HCT116 (cell line): ENCODE data around the gene UBE2L3. TPM values are rescaled to one million over a fixed set of nuclear protein-coding genes. Genes with fewer than 3 reads are reported as not detected.

ENCODE experiments used
- ATAC-seq: fragments of 200-7000 bp; cut with Tn5 transposase; 2 replicates; pipeline ENCODE4 v1.9.1; 2020; ENCODE audit warnings: mild to moderate bottlenecking, moderate library complexity
- BruUV-seq: library from RNA; stranded (reverse); fragments of 400-500 nt; replicated peaks from 2 replicates; lab custom pipeline; 2021; lab: Mats Ljungman, UMichigan
- CTCF ChIA-PET: fragments of 300-600 bp; sonication (Branson Sonifier 250); formaldehyde crosslinking; loops from one replicate; lab custom pipeline; 2021; ENCODE audit warnings: antibody characterized with exemption; lab: Charles Lee
- POLR2A ChIA-PET: fragments of 300-600, 350-600 bp; sonication (Branson Sonifier 250); formaldehyde crosslinking; loops from one replicate; lab custom pipeline; 2021; ENCODE audit warnings: antibody characterized with exemption; lab: Charles Lee
- RAD21 ChIA-PET, 2 experiments: fragments of 300-600 bp; sonication (Branson Sonifier 250); formaldehyde crosslinking; loops; one replicate each; lab custom pipeline; 2023; ENCODE audit warnings: low total read pairs in 2 of 2; ENCODE audit not compliant: uncharacterized antibody in 2 of 2, unreplicated experiment in 2 of 2, low non-redundant PET in 1 of 2; lab: Charles Lee
- DNase-seq: peaks from one replicate; pipeline ENCODE4 v3.0.0-alpha.2; 2010; ENCODE audit warnings: low read depth, low spot score
- H2AFZ ChIP-seq: fragments of 200-600 bp; shearing (Covaris generic), sonication (generic); 2 replicates; pipeline ENCODE4 v1.6.1; 2017; ENCODE audit warnings: low read depth, mixed run types, mixed read lengths, antibody characterized with exemption, low read length; ENCODE audit not compliant: poor library complexity, severe bottlenecking
- H3K27ac ChIP-seq: 2 replicates; pipeline ENCODE4 v1.5.1; 2012; ENCODE audit warnings: low read depth, low read length
- H3K27me3 ChIP-seq: fragments of 200-600 bp; sonication (generic); 2 replicates; pipeline ENCODE4 v1.6.1; 2016; ENCODE audit warnings: mixed run types, low read length, mixed read lengths; ENCODE audit not compliant: insufficient read depth
- H3K36me3 ChIP-seq, 2 experiments: fragments of 200-500 bp in 1 of 2; fragments of 200-600 bp in 1 of 2; sonication (Bioruptor generic) in 1 of 2; sonication (generic) in 1 of 2; 2 replicates each; pipeline versions ENCODE4 v1.5.1 to v1.6.1; 2014 to 2016; ENCODE audit warnings: low read length in 2 of 2, inconsistent platforms in 1 of 2, mixed read lengths in 1 of 2, mixed run types in 1 of 2; ENCODE audit not compliant: insufficient read depth in 2 of 2, control insufficient read depth in 1 of 2
- H3K4me1 ChIP-seq, 2 experiments: fragments of 200-600 bp in 1 of 2; sonication (generic) in 1 of 2; 2 replicates each; pipeline versions ENCODE4 v1.5.1 to v1.6.1; 2012 to 2017; ENCODE audit warnings: low read length in 2 of 2, inconsistent platforms in 1 of 2, mild to moderate bottlenecking in 1 of 2, mixed read lengths in 1 of 2, mixed run types in 1 of 2, moderate library complexity in 1 of 2; ENCODE audit not compliant: insufficient read depth in 2 of 2, control insufficient read depth in 1 of 2
- H3K4me2 ChIP-seq: fragments of 200-600 bp; sonication (generic); 2 replicates; pipeline ENCODE4 v1.6.1; 2017; ENCODE audit warnings: mixed run types, low read length, mixed read lengths
- H3K4me3 ChIP-seq, 2 experiments: fragments of 200-600 bp in 1 of 2; sonication (generic) in 1 of 2; replicated peaks in 1 of 2; 2 replicates each; pipeline ENCODE4 v1.5.1; 2011 to 2016; ENCODE audit warnings: low read length in 2 of 2, control low read depth in 1 of 2, low read depth in 1 of 2, mild to moderate bottlenecking in 1 of 2, mixed read lengths in 1 of 2, mixed run types in 1 of 2
- H3K79me2 ChIP-seq: fragments of 200-600 bp; sonication (generic); 2 replicates; pipeline ENCODE4 v1.6.1; 2017; ENCODE audit warnings: mild to moderate bottlenecking, mixed run types, low read length, moderate library complexity, mixed read lengths; ENCODE audit not compliant: insufficient read depth
- H3K9ac ChIP-seq: fragments of 200-600 bp; sonication (generic); 2 replicates; pipeline ENCODE4 v1.6.1; 2016; ENCODE audit warnings: low read length, mixed read lengths
- H3K9me2 ChIP-seq: fragments of 200-600 bp; sonication (generic), shearing (Covaris generic); 2 replicates; pipeline ENCODE4 v1.6.1; 2017; ENCODE audit warnings: mixed run types, mild to moderate bottlenecking, moderate library complexity; ENCODE audit not compliant: insufficient read depth
- H3K9me3 ChIP-seq, 2 experiments: fragments of 200-500 bp in 1 of 2; fragments of 200-600 bp in 1 of 2; sonication (Bioruptor generic) in 1 of 2; sonication (generic) in 1 of 2; 2 replicates each; pipeline ENCODE4 v1.6.1; 2014 to 2017; ENCODE audit warnings: low read length in 2 of 2, mixed read lengths in 2 of 2, inconsistent platforms in 1 of 2, low read depth in 1 of 2, mild to moderate bottlenecking in 1 of 2, mixed run types in 1 of 2, moderate library complexity in 1 of 2; ENCODE audit not compliant: control insufficient read depth in 1 of 2, insufficient read depth in 1 of 2
- H4K20me1 ChIP-seq: fragments of 200-600 bp; sonication (generic), shearing (Covaris generic); 2 replicates; pipeline ENCODE4 v1.6.1; 2017; ENCODE audit warnings: mixed run types, mild to moderate bottlenecking, moderate library complexity; ENCODE audit not compliant: insufficient read depth
- CBX3 ChIP-seq: IDR thresholded peaks from 2 replicates; pipeline ENCODE4 v1.6.1; 2012; ENCODE audit warnings: low read depth
- CTCF ChIP-seq, 3 experiments: fragments of 200-600 bp in 1 of 3; sonication (generic) in 1 of 3; IDR thresholded peaks in 2 of 3; conservative IDR thresholded peaks in 1 of 3; 2 replicates each; pipeline ENCODE4 v1.5.1; 2012 to 2017; ENCODE audit warnings: low read depth in 2 of 3, low read length in 2 of 3, antibody characterized with exemption in 1 of 3, borderline replicate concordance in 1 of 3, control low read depth in 1 of 3, mild to moderate bottlenecking in 1 of 3, mixed read lengths in 1 of 3, mixed run types in 1 of 3, moderate library complexity in 1 of 3; ENCODE audit not compliant: insufficient read depth in 1 of 3
- EGR1 ChIP-seq: IDR thresholded peaks from 2 replicates; pipeline ENCODE4 v1.6.1; 2012; ENCODE audit warnings: low read depth
- EZH2phosphoT487 ChIP-seq: fragments of 200-600 bp; IDR thresholded peaks from 2 replicates; pipeline ENCODE4 v1.6.1; 2018; ENCODE audit warnings: antibody characterized with exemption, borderline replicate concordance
- FOSL1 ChIP-seq: IDR thresholded peaks from 2 replicates; pipeline ENCODE4 v1.6.1; 2012; ENCODE audit warnings: low read depth
- MAX ChIP-seq: IDR thresholded peaks from 2 replicates; pipeline ENCODE4 v1.6.1; 2012
- POLR2A ChIP-seq: IDR thresholded peaks from 2 replicates; pipeline ENCODE4 v1.7.0; 2011; ENCODE audit warnings: borderline replicate concordance; ENCODE audit not compliant: insufficient read depth, insufficient read length; ENCODE audit errors: extremely low read depth
- POLR2AphosphoS5 ChIP-seq: IDR thresholded peaks from 2 replicates; pipeline ENCODE4 v1.6.1; 2011; ENCODE audit warnings: mild to moderate bottlenecking, low read depth, low read length, moderate library complexity
- RAD21 ChIP-seq: IDR thresholded peaks from 2 replicates; pipeline ENCODE4 v1.6.1; 2012; ENCODE audit warnings: low read depth, mild to moderate bottlenecking
- REST ChIP-seq: IDR thresholded peaks from 2 replicates; pipeline ENCODE4 v1.6.1; 2012; ENCODE audit warnings: low read depth
- SIN3A ChIP-seq: IDR thresholded peaks from 2 replicates; pipeline ENCODE4 v1.6.1; 2012; ENCODE audit warnings: low read depth
- SP1 ChIP-seq: IDR thresholded peaks from 2 replicates; pipeline ENCODE4 v1.6.1; 2012; ENCODE audit warnings: low read depth
- SRF ChIP-seq: IDR thresholded peaks from 2 replicates; pipeline ENCODE4 v1.6.1; 2012; ENCODE audit warnings: low read depth
- YY1 ChIP-seq: IDR thresholded peaks from 2 replicates; pipeline ENCODE4 v1.6.1; 2011; ENCODE audit warnings: low read length, low read depth, moderate library complexity, mild to moderate bottlenecking; ENCODE audit not compliant: insufficient replicate concordance; ENCODE audit errors: extremely low read depth
- ZBTB33 ChIP-seq: IDR thresholded peaks from 2 replicates; pipeline ENCODE4 v1.6.1; 2011; ENCODE audit warnings: mild to moderate bottlenecking, low read length, moderate library complexity; ENCODE audit not compliant: insufficient replicate concordance; ENCODE audit errors: extremely low read depth
- ZFX ChIP-seq: fragments of 450-650 bp; IDR thresholded peaks from 2 replicates; pipeline ENCODE4 v1.6.1; 2017
- intact Hi-C: fragments of 100-400 bp; cut with micrococcal nuclease; formaldehyde crosslinking; loops from 2 replicates; pipeline ENCODE4 v1.10.0; 2022
- total RNA-seq: library from RNA; stranded (reverse); gene quantifications from one replicate; pipeline ENCODE4 v1.2.1, GENCODE V29; 2021; ENCODE audit not compliant: unreplicated experiment

UBE2L3 gene
- total RNA-seq, 1 experiment from 2014 or later, result 55.6 TPM

DNA sequence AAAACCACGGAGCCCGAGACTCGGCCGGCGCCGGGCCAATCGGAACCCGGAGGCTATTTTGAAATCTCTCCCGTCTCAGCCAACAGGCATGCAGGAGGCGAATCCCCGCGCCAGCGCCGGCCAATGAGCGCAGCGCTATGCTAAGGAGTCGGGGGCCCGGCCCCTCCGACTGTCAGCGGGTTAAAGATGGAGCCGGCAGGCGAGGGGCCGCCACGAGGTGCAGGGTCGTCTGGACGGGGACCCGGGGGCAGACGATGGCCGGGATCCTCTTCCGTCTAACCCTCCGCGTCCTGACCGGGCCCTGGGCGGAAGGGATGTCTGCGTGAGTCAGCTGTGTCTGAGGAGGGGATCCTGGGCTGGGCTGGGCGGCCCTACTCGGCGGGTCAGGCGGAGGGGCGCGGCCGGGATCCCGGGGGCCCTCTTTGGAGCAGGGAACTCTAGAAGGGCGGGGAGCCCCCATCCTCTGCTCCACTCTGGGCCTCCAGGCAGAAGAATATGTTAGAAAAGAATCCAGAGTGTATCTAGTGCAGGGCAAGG lies 84.6 kb downstream of the UBE2L3 start:
- ATAC-seq, result peak; percentile 94
- peak overlapping the region; percentile 92 for H3K4me2 ChIP-seq
- H3K4me3 ChIP-seq, result peak overlapping the region; percentile 67 to 83
- intact Hi-C loops, result loop anchor here (5.0 kb wide), 1 partner anchor 215 kb away; the partner anchor contains the start of gene MAPK1
- no TSS peak for BruUV-seq
- peak; percentile 72 for TF ChIP-seq YY1
- no peak for TF ChIP-seq EGR1
- no peak for TF ChIP-seq REST
- TF ChIP-seq EZH2phosphoT487, result no peak
- TF ChIP-seq SRF, result no peak
- TF ChIP-seq POLR2AphosphoS5, result peak; percentile 48; the same call in 1 of the 2 replicates
- TF ChIP-seq FOSL1, result no peak
- no peak for TF ChIP-seq CBX3
- no peak for TF ChIP-seq POLR2A
- TF ChIP-seq MAX, result peak; percentile 77
- TF ChIP-seq SIN3A, result peak; percentile 68; the same call in 1 of the 2 replicates
- no peak for TF ChIP-seq RAD21
- TF ChIP-seq ZFX, result peak; percentile 48; the same call in 1 of the 2 replicates
- no peak for TF ChIP-seq ZBTB33
- TF ChIP-seq CTCF (IDR thresholded peaks at IDR 0.05 in 2 of 3, conservative IDR thresholded peaks at IDR 0.05 in 1 of 3; ENCODE audit: borderline replicate concordance in 1 of 3, insufficient read depth in 1 of 3, low read depth in 2 of 3, low read length in 2 of 3), result no peak
- peak; percentile 42; the same call in 1 of the 2 replicates for TF ChIP-seq SP1
- TF ChIP-seq, all 23 proteins: peak for 6
- Histone ChIP-seq H3K9ac (peak overlapping the region; percentile 83), H3K9me2 (no peaks in the 10 kb centered on the region), H3K27ac (peak overlapping the region; percentile 73), H3K4me1 (peaks cover 7 to 22% of the 10 kb centered on the region in 2 experiments), H3K9me3 (no peaks in the 10 kb centered on the region), H4K20me1 (no peaks in the 10 kb centered on the region), H3K36me3 (peaks cover 3 to 8% of the 10 kb centered on the region in 2 experiments; a peak in 3 of 4 replicates), H3K27me3 (no peaks in the 10 kb centered on the region), H3K79me2 (peaks cover 8% of the 10 kb centered on the region; the same call in 1 of the 2 replicates), H2AFZ (peak overlapping the region; percentile 97)
- ChIA-PET RAD21 (no interaction called here), CTCF (interaction anchor here (1.0 to 1.8 kb wide), 2 partner anchors 9 to 23 kb away, joined by 3 to 7 read pairs; no protein-coding TSS in a partner anchor), POLR2A (interaction anchor here (1.2 to 1.4 kb wide), 2 partner anchors 9 to 13 kb away, joined by 3 to 4 read pairs; partner anchors contain the start of gene PPIL2)
- peak; percentile 55 for DNase-seq
